ENCODE results near the gene AANAT.

AANAT gene

GRCh38 chr17:76469076-76469990, 1.9 kb downstream of the AANAT start:
- no peak for DNase-seq

- no peak for DNase-seq
Observed at GRCh38 chr17:76469991-76470739, 2.8 kb downstream of the AANAT start.

GRCh38 chr17:76471498-76472257, 4.3 kb downstream of the AANAT start:
- no peak for DNase-seq

GRCh38 chr17:76472258-76472645, 4.8 kb downstream of the AANAT start:
- DNase-seq: no peak

GRCh38 chr17:76472726-76473125, 5.3 kb downstream of the AANAT start:
- DNase-seq: no peak

- no peak for DNase-seq
Observed at GRCh38 chr17:76473541-76473985, 6.2 kb downstream of the AANAT start.

GRCh38 chr17:76474238-76474637, 6.8 kb downstream of the AANAT start:
- no peak for DNase-seq

GRCh38 chr17:76474894-76475293, 7.5 kb downstream of the AANAT start:
- DNase-seq: no peak

- no peak for DNase-seq
Observed at GRCh38 chr17:76475302-76475701, 7.9 kb downstream of the AANAT start.

GRCh38 chr17:76476736-76477135, 9.3 kb downstream of the AANAT start:
- DNase-seq: no peak

GRCh38 chr17:76477576-76477975, 10.2 kb downstream of the AANAT start:
- DNase-seq: no peak

GRCh38 chr17:76478097-76478496, 10.7 kb downstream of the AANAT start:
- DNase-seq: no peak

GRCh38 chr17:76478730-76479514, 11.5 kb downstream of the AANAT start:
- DNase-seq: no peak

- no peak for DNase-seq
Observed at GRCh38 chr17:76479515-76480060, 12.2 kb downstream of the AANAT start.

- DNase-seq: no peak
Observed at GRCh38 chr17:76480632-76481031, 13.2 kb downstream of the AANAT start.

GRCh38 chr17:76481071-76481655, 13.8 kb downstream of the AANAT start:
- no peak for DNase-seq

- DNase-seq: no peak
Observed at GRCh38 chr17:76484228-76484725, 16.9 kb downstream of the AANAT start.

GRCh38 chr17:76485569-76485968, 18.2 kb downstream of the AANAT start:
- peak; percentile 50 for DNase-seq

- no peak for DNase-seq
Observed at GRCh38 chr17:76487451-76488192, 20.2 kb downstream of the AANAT start.

GRCh38 chr17:76490112-76490710, 22.8 kb downstream of the AANAT start:
- DNase-seq: no peak
